HPDE6-E6E7 (cell line): ENCODE data around the gene CACNA1B.
"Not testable (repeated sequence)": the region's sequence is repeated elsewhere in the genome, so short reads cannot be mapped to it uniquely, and the experiment has no call there.

Experiments used
- DNase-seq: peaks from one replicate; pipeline ENCODE4 v3.0.0; 2011; ENCODE audit warnings: missing footprints; ENCODE audit errors: extremely low spot score

The CACNA1B gene

GRCh38 chr9:138115506-138115905 is 237.9 kb downstream of the CACNA1B start:
- no peak for DNase-seq

- no peak for DNase-seq
Measured at GRCh38 chr9:138116521-138116920, 238.9 kb downstream of the CACNA1B start.

- DNase-seq = no peak
Measured at GRCh38 chr9:138117101-138117750, 239.6 kb downstream of the CACNA1B start.

- DNase-seq = no peak
Measured at GRCh38 chr9:138117836-138118235, 240.3 kb downstream of the CACNA1B start.

DNA sequence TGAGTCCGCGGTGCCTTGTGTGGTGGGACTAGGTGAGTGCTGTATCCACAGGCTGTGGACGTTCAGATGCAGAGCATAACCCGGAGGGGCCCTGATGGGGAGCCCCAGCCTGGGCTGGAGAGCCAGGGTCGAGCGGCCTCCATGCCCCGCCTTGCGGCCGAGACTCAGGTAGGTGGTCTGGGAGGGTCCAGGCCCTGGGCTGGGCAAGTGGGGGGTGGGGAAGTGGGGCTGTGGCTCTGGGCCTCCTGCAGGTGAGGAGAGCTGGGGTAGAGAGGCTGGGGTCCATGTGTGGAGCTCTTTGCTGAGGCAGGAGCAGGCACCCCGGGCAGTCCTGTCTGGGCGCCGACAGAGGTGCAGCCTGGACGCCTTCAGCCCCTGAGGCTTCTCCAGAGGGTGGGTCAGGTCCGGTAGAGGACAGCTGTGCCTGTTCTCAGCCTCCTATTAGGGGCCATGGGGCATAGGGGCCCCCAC is 241.1 kb downstream of the CACNA1B start:
- DNase-seq = no peak

- DNase-seq = no peak
Measured at GRCh38 chr9:138119202-138120027, 241.8 kb downstream of the CACNA1B start.

DNA sequence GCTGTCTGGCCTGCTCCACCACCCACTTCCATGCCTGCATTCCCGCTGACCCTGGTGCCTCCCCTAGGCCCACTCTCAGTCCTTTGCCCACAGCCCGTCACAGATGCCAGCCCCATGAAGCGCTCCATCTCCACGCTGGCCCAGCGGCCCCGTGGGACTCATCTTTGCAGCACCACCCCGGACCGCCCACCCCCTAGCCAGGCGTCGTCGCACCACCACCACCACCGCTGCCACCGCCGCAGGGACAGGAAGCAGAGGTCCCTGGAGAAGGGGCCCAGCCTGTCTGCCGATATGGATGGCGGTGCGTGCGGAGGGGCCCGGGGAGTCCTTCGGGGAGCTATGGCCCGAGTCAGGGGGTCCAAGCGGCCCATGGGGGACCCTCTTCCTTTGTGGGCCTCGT is 242.5 kb downstream of the CACNA1B start:
- no peak for DNase-seq

DNA sequence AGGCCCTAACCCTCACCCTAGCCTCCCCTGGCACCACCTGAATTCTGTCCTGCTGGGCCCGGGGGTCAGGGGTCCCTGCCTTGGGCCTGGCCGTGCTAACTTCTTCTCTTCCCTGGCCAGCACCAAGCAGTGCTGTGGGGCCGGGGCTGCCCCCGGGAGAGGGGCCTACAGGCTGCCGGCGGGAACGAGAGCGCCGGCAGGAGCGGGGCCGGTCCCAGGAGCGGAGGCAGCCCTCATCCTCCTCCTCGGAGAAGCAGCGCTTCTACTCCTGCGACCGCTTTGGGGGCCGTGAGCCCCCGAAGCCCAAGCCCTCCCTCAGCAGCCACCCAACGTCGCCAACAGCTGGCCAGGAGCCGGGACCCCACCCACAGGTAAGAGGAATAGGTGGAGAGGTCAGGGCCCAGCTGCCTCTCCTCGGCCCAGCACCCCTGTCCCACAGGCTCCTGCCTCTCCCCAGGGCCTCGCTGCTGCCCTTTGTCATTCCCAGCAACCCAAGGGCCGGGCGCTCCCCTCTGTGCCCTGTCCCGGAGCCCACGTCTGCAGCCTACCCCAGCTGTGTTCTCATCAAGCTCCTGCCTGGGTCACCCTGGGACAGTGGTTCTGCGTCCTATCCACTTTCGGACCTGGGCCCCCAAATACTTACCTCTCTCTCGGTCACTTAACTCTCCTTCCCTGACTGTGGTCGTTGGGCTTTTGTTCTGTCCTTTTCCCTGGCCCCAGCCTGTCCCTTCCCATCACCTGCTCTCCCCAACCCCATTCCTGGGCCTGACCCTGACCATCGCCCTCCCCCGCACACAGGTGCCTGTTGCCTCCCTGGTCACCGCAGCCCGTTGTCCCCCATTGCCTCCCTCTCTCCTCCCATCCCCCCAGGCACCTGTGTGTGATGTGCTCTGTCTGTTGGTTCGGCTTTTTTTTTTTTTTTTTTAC is 243.2 kb downstream of the CACNA1B start:
- no peak for DNase-seq

DNA sequence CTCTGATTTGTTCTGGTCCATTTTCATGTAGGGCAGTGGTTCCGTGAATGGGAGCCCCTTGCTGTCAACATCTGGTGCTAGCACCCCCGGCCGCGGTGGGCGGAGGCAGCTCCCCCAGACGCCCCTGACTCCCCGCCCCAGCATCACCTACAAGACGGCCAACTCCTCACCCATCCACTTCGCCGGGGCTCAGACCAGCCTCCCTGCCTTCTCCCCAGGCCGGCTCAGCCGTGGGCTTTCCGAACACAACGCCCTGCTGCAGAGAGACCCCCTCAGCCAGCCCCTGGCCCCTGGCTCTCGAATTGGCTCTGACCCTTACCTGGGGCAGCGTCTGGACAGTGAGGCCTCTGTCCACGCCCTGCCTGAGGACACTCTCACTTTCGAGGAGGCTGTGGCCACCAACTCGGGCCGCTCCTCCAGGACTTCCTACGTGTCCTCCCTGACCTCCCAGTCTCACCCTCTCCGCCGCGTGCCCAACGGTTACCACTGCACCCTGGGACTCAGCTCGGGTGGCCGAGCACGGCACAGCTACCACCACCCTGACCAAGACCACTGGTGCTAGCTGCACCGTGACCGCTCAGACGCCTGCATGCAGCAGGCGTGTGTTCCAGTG is 244.0 kb downstream of the CACNA1B start:
- DNase-seq = no peak

GRCh38 chr9:138122201-138122600 is 244.6 kb downstream of the CACNA1B start:
- no peak for DNase-seq

- DNase-seq = no peak
Measured at GRCh38 chr9:138122676-138123075, 245.1 kb downstream of the CACNA1B start.

- no peak for DNase-seq
Measured at GRCh38 chr9:138123086-138123485, 245.5 kb downstream of the CACNA1B start.

DNA sequence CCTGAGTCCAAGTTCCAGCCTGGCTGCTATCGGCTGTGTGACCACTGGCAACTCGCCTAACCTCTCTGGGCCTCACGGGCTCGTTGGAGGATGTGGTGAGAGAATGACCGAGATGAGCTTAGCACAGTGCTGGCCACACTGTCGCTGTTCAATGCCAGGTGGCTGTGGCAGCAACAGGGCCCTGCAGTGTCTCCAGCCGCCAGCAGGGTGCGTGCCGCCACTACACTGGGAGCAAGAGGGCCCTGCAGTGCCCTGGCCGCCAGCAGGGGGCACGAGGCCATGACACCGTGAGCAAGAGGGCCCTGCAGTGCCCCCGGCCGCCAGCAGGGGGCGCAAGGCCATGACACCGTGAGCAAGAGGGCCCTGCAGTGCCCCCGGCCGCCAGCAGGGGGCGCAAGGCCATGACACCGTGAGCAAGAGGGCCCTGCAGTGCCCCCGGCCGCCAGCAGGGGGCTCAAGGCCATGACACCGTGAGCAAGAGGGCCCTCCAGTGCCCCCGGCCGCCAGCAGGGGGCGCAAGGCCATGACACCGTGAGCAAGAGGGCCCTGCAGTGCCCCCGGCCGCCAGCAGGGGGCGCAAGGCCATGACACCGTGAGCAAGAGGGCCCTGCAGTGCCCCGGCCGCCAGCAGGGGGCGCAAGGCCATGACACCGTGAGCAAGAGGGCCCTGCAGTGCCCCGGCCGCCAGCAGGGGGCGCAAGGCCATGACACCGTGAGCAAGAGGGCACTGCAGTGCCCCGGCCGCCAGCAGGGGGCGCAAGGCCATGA is 248.7 kb downstream of the CACNA1B start:
- DNase-seq = not testable (repeated sequence)

DNA sequence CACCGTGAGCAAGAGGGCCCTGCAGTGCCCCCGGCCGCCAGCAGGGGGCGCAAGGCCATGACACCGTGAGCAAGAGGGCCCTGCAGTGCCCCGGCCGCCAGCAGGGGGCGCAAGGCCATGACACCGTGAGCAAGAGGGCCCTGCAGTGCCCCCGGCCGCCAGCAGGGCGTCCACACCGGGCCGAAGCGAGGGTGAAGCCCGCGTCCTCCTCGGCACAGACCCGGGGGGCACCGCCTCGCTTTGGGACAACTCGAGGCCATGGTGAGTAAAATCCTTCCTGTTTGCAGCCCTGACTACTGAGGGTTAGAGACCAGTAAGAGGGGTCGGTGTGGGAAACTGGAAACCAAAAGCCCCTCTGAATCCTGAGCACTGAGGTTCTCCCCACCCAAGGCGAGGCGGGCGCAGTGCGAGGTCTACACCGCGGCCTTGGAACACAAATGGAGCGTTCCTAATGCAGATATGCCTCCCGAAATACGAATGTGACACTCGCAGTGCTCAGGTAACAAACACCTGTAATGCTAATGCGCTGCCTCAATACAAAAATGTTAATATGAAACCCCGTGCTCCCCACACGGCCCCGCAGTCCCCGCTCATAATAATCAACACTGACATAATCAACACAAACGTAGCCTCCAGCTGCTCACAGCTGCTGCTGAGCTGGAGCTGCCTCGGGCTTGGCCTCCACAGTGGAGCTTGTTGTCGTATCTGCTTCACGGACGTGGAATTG is 249.4 kb downstream of the CACNA1B start:
- not testable (repeated sequence) for DNase-seq

DNA sequence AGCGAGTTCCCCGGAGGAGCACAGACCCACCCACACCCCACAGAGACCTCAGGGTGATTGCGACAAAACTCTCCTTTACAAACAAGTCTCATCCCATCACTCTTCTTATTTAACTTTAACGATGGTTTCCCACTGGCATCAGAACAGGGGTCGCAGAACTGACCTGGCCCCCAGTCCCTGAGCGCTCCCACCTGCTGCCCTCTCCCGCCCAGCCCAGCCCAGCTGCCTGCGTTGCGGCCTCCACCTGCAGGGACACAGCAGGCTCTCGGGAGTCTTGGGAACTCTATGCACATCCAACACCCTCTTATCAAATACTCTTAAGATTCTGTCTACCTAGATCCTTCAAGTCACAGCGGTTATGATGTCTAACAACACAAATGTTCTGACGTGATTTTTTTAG is 250.4 kb downstream of the CACNA1B start:
- DNase-seq = not testable (repeated sequence)

- not testable (repeated sequence) for DNase-seq
Measured at GRCh38 chr9:138129318-138129717, 251.7 kb downstream of the CACNA1B start.

DNA sequence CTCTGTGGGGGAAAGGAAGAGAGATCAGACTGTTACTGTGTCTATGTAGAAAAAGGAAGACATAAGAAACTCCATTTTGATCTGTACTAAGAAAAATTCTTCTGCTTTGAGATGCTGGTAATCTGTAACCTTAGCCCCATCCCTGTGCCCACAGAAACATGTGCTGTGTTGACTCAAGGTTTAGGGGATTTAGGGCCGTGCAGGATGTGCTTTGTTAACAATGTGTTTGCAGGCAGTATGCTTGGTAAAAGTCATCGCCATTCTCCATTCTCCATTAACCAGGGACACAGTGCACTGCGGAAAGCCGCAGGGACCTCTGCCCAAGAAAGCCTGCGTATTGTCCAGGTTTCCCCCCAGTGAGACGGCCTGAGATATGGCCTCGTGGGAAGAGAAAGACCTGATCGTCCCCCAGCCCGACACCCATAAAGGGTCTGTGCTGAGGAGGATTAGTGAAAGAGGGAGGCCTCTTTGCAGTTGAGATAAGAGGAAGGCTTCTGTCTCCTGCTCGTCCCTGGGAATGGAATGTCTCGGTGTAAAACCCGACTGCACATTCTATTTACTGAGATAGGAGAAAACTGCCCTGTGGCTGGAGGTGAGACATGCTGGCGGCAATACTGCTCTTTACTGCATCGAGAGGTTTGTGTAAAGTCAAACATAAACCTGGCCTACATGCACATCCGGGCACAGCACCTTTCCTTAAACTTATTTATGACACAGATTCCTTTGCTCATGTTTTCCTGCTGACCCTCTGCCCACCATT is 255.5 kb downstream of the CACNA1B start:
- not testable (repeated sequence) for DNase-seq

DNA sequence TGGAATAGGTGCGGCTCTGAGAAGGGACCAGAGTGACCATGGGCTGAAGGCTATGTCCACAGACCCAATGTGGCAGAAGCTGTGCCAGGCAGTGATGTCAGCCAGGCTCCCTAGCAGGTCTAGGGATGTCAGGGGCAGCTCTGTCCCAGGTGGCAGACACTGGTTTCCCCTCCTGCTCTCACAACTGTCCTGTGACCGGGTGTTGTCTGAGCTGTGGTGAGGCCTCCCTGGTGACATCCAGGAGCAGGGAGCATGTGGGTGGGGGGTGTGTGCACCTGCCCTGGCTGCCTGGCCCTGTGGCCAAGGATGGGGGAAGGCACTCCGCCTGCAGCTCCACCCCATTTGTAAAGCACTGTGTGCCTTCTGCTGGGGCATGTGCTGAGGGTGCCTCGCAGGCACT is 257.0 kb downstream of the CACNA1B start:
- not testable (repeated sequence) for DNase-seq

DNA sequence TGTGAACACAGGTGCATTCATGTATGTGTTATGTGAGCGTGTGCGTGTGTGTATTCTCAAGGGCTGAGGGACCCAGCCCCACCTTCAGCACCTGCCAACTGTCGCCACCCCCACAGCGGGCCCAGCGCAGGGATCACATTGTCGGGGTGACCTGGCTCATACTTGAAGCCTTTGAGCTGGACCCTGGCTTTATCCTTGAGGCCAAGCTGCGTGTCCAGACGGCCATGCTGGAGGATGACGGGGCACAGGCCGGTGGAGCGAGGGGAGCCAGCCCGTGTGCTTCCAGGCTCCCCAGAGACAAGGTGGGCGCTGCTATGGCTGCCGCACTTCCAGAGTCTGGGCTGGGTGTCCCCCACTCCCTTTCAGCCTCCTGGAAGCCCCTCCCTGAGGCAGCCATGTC is 261.5 kb downstream of the CACNA1B start:
- DNase-seq = not testable (repeated sequence)
